Neural crest cell (in vitro differentiated cells): ENCODE data around the gene C10orf95. TPM values are rescaled to one million over a fixed set of nuclear protein-coding genes. Genes with fewer than 3 reads are reported as not detected.

ENCODE experiments used
- DNase-seq: peaks from one replicate; pipeline ENCODE4 v3.0.0; 2021; ENCODE audit warnings: low read depth, mixed read lengths, low spot score
- H3K27ac Mint-ChIP-seq: one replicate; pipeline ENCODE4 v1.8.0; 2021; ENCODE audit warnings: mild to moderate bottlenecking, mixed read lengths; ENCODE audit not compliant: unreplicated experiment
- H3K27me3 Mint-ChIP-seq: 2 replicates; pipeline ENCODE4 v1.8.0; 2021; ENCODE audit warnings: low read depth, mild to moderate bottlenecking, mixed read lengths
- H3K36me3 Mint-ChIP-seq: 2 replicates; pipeline ENCODE4 v1.8.0; 2021; ENCODE audit warnings: low read depth, mild to moderate bottlenecking, mixed read lengths
- H3K4me1 Mint-ChIP-seq: 2 replicates; pipeline ENCODE4 v1.8.0; 2021; ENCODE audit warnings: mixed read lengths
- H3K4me3 Mint-ChIP-seq: one replicate; pipeline ENCODE4 v1.8.0; 2021; ENCODE audit warnings: mild to moderate bottlenecking, mixed read lengths
- H3K9me3 Mint-ChIP-seq: 2 replicates; pipeline ENCODE4 v1.8.0; 2021; ENCODE audit warnings: mixed read lengths
- CTCF ChIP-seq: fragments of 200-600 bp; sonication (generic); conservative IDR thresholded peaks from 2 replicates; pipeline ENCODE4 v1.5.0; 2021; ENCODE audit warnings: antibody characterized with exemption, mild to moderate bottlenecking
- total RNA-seq: library from RNA; stranded (reverse); gene quantifications from 2 replicates; pipeline ENCODE4 v1.2.1, GENCODE V29; 2021

Gene C10orf95
- total RNA-seq, 1 donor from 2014 or later = 0.21 TPM

GRCh38 chr10:102421507-102421756 lies 29.9 kb downstream of the C10orf95 start:
- peak overlapping the region; percentile 94 for H3K4me3 Mint-ChIP-seq
- H3K36me3 Mint-ChIP-seq = peaks cover 2% of the 10 kb centered on the region
- H3K27me3 Mint-ChIP-seq = peaks cover 11% of the 10 kb centered on the region
- no peaks in the 10 kb centered on the region for H3K9me3 Mint-ChIP-seq
- no peak for DNase-seq
- no peak overlapping the region for H3K27ac Mint-ChIP-seq
- H3K4me1 Mint-ChIP-seq = peaks cover 73% of the 10 kb centered on the region
- TF ChIP-seq CTCF = no peak

GRCh38 chr10:102420714-102421506 lies 30.4 kb downstream of the C10orf95 start, which contains the start of gene FBXL15:
TSS of gene FBXL15 (plus strand) at chr10:102420836. CDS start at chr10:102421130, 294 bp downstream.
- Mint-ChIP-seq H3K4me3 (peak within 1 kb of the TSS; percentile 94), H3K27ac (peak within 1 kb of the TSS; percentile 95), H3K27me3 (peaks cover 11% of the 10 kb centered on the region), H3K9me3 (no peaks in the 10 kb centered on the region), H3K36me3 (no peaks in the 10 kb centered on the region), H3K4me1 (peaks cover 71% of the 10 kb centered on the region)
- DNase-seq = peak; percentile 99
- no peak for TF ChIP-seq CTCF

- no peak overlapping the region for H3K27ac Mint-ChIP-seq
- peaks cover 70% of the 10 kb centered on the region for H3K4me1 Mint-ChIP-seq
- TF ChIP-seq CTCF = no peak
- no peak for DNase-seq
- H3K9me3 Mint-ChIP-seq = no peaks in the 10 kb centered on the region
- H3K36me3 Mint-ChIP-seq = no peaks in the 10 kb centered on the region
- H3K27me3 Mint-ChIP-seq = peaks cover 11% of the 10 kb centered on the region
- peak overlapping the region; percentile 94 for H3K4me3 Mint-ChIP-seq
These were observed 31.1 kb downstream of the C10orf95 start for GRCh38 chr10:102420181-102420713.

GRCh38 chr10:102419269-102420180 lies 31.8 kb downstream of the C10orf95 start:
- peak overlapping the region; percentile 98 for H3K27ac Mint-ChIP-seq
- peaks cover 68% of the 10 kb centered on the region for H3K4me1 Mint-ChIP-seq
- peak overlapping the region; percentile 94 for H3K4me3 Mint-ChIP-seq
- H3K36me3 Mint-ChIP-seq = no peaks in the 10 kb centered on the region
- no peak for TF ChIP-seq CTCF
- peak; percentile 92 for DNase-seq
- H3K27me3 Mint-ChIP-seq = peaks cover 11% of the 10 kb centered on the region
- H3K9me3 Mint-ChIP-seq = no peaks in the 10 kb centered on the region

- Mint-ChIP-seq H3K9me3 (no peaks in the 10 kb centered on the region), H3K4me1 (peaks cover 71% of the 10 kb centered on the region), H3K27ac (peak within 1 kb of the TSS; percentile 98), H3K4me3 (peak within 1 kb of the TSS; percentile 94), H3K36me3 (no peaks in the 10 kb centered on the region), H3K27me3 (peaks cover 11% of the 10 kb centered on the region)
- DNase-seq = peak; percentile 44
- no peak for TF ChIP-seq CTCF
These were observed 32.6 kb downstream of the C10orf95 start, which contains the start of gene PSD for GRCh38 chr10:102418622-102419268. TSS of gene PSD (minus strand) at chr10:102418785. CDS start at chr10:102417038, 1,747 bp downstream.
